A549 treated with Mapracorat at 1 μM for 4 hours (cell line): Measurements from ENCODE around the gene TNFSF13B. TPM values are rescaled to one million over a fixed set of nuclear protein-coding genes. Genes with fewer than 3 reads are reported as not detected.

Experiments used
- total RNA-seq: library from RNA; stranded (reverse); fragments of 200-300 nt; extraction: Qiagen RNA extraction; gene quantifications from 5 replicates; pipeline ENCODE4 v1.2.3, GENCODE V29; 2022

Gene TNFSF13B
- total RNA-seq, result 0.07 to 0.39 TPM in 2 of 5 replicates, not detected in the others

GRCh38 chr13:108269601-108270328, at the start of gene TNFSF13B:
TSS of gene TNFSF13B (plus strand) at chr13:108269718. CDS start at chr13:108269896, 178 bp downstream.

Other genes starting within 250 kb of the TNFSF13B start
- 3.4 to 4.3 TPM (median 4.2 TPM) in 5 replicates for gene LIG4, start 54.2 kb upstream of the TNFSF13B start, total RNA-seq
- 3.8 to 5.0 TPM (median 4.3 TPM) in 5 replicates for gene ABHD13, start 51.3 kb upstream of the TNFSF13B start, total RNA-seq